HepG2 (cell line): ENCODE data around the gene MAP1LC3B. TPM values are rescaled to one million over a fixed set of nuclear protein-coding genes. Genes with fewer than 3 reads are reported as not detected.

Experiments used
- CC2D1A ChIP-seq: sonication (generic); formaldehyde crosslinking; IDR thresholded peaks from 2 replicates; pipeline ENCODE4 v1.8.1; 2023; ENCODE audit warnings: mild to moderate bottlenecking, missing genetic modification reagents
- HOXA7 ChIP-seq: sonication (generic); formaldehyde crosslinking; IDR thresholded peaks from 2 replicates; pipeline ENCODE4 v1.8.1; 2022; ENCODE audit warnings: mild to moderate bottlenecking, missing genetic modification reagents, moderate library complexity
- MTA3 ChIP-seq: sonication (generic); formaldehyde crosslinking; IDR thresholded peaks from 2 replicates; pipeline ENCODE4 v1.4.0; 2020; ENCODE audit warnings: missing genetic modification reagents
- MYPOP ChIP-seq: sonication (generic); formaldehyde crosslinking; IDR thresholded peaks from 2 replicates; pipeline ENCODE4 v1.8.1; 2023; ENCODE audit warnings: mild to moderate bottlenecking, moderate library complexity, missing genetic modification reagents
- PRDM4 ChIP-seq: sonication (generic); formaldehyde crosslinking; IDR thresholded peaks from 2 replicates; pipeline ENCODE4 v1.9.0; 2021; ENCODE audit warnings: missing genetic modification reagents, borderline replicate concordance
- RARA ChIP-seq: IDR thresholded peaks from 2 replicates; pipeline ENCODE4 v1.6.1; 2016; ENCODE audit warnings: missing genetic modification reagents, missing compliant biosample characterization
- WIZ ChIP-seq: sonication (generic); formaldehyde crosslinking; IDR thresholded peaks from 2 replicates; pipeline ENCODE4 v1.5.1; 2020; ENCODE audit warnings: mild to moderate bottlenecking, missing genetic modification reagents
- ZBTB7B ChIP-seq: sonication (generic); formaldehyde crosslinking; IDR thresholded peaks from 2 replicates; pipeline ENCODE4 v1.4.0; 2020; ENCODE audit warnings: missing genetic modification reagents
- ZNF232 ChIP-seq: sonication (generic); formaldehyde crosslinking; IDR thresholded peaks from 2 replicates; pipeline ENCODE4 v1.4.0; 2020; ENCODE audit warnings: missing genetic modification reagents, borderline replicate concordance
- ZNF737 ChIP-seq: sonication (generic); formaldehyde crosslinking; IDR thresholded peaks from 2 replicates; pipeline ENCODE4 v1.5.0; 2020; ENCODE audit warnings: missing genetic modification reagents, mild to moderate bottlenecking, borderline replicate concordance
- ZNF766 ChIP-seq: sonication (generic); formaldehyde crosslinking; IDR thresholded peaks from 2 replicates; pipeline ENCODE4 v1.5.0; 2020; ENCODE audit warnings: missing genetic modification reagents, borderline replicate concordance
- ZSCAN21 ChIP-seq: sonication (generic); formaldehyde crosslinking; IDR thresholded peaks from 2 replicates; pipeline ENCODE4 v1.8.0; 2022; ENCODE audit warnings: mild to moderate bottlenecking, missing genetic modification reagents, moderate library complexity, borderline replicate concordance
- polyA plus RNA-seq, 8 experiments: library from polyadenylated mRNA; depleted of rRNA in 3 of 8; stranded (reverse) in 7 of 8; unstranded in 1 of 8; fragments of >200 nt; fragmentation: Illumina TruSeq in 4 of 8; extraction: Trizol in 4 of 8; gene quantifications; 2 replicates each; pipeline versions ENCODE4 v1.2.1 to v1.2.3, GENCODE V29; 2011 to 2016; ENCODE audit warnings: low read depth in 4 of 8, missing spikeins in 1 of 8, mixed read lengths in 1 of 8; ENCODE audit not compliant: insufficient read depth in 1 of 8
- total RNA-seq, 5 experiments: library from RNA; depleted of rRNA; stranded (reverse); fragments of >200 nt; fragmentation: Illumina TruSeq; extraction: Trizol; gene quantifications; 2 replicates each; pipeline ENCODE4 v1.2.3, GENCODE V29; 2016; ENCODE audit warnings: low read depth in 1 of 5
- TF ChIP-seq, protein P1 (sequence below): sonication (generic); formaldehyde crosslinking; IDR thresholded peaks from 2 replicates; pipeline ENCODE4 v1.4.0; 2020; ENCODE audit warnings: missing genetic modification reagents
- TF ChIP-seq, protein P2 (sequence below): sonication (generic); formaldehyde crosslinking; IDR thresholded peaks from 2 replicates; pipeline ENCODE4 v1.4.0; 2020; ENCODE audit warnings: missing genetic modification reagents
- TF ChIP-seq, protein P3 (sequence below): fragments of 450-650 bp; IDR thresholded peaks from 2 replicates; pipeline ENCODE4 v1.6.1; 2017; ENCODE audit warnings: mild to moderate bottlenecking

MAP1LC3B gene
- total and polyA plus RNA-seq, 2 of the 13 experiments (the other 11 are each of a cell fraction or from before 2014, with no cell fraction given): 15.7 to 37.4 TPM

DNA sequence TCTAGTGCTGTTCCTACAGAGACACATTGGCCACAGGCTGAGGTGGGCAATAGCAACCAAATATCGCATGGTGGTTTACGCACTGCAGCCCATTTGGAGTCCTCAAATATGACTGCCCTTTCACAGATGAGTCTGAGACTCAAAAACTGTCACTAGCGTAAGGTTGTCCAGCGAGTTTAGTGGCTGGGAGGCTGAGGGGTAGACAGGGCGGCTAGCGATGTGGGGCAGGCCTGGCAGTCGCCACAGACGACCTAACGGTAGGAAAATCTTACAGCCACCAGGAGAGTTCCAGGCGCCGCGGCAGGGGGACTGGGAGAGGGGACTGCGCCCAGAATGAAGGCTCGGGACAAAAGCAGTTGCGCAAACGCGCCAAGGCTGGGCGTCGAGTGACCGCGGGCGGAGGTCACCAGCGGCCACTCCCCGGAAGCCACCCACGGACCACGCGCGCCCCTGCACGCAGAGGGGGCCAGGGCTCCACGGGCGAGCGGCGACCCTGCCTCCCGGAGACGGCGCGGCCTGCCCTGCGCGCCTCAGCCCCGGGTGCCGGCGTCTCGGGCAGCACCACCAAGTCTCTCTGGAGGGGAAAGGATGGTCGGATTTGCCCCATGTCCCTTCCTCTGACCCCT, 699 bp upstream of the MAP1LC3B start (continued):
- TF ChIP-seq PRDM4 (CRISPR knock-in tag) (0 out of 2 replicates have a peak, but pooled peaks have one; percentile 2), ZBTB7B (CRISPR knock-in tag) (peak; percentile 80), MYPOP (peak; percentile 77), ZSCAN21 (CRISPR knock-in tag) (no peak; the same call in 1 of the 2 replicates), CC2D1A (CRISPR knock-in tag) (no peak), MTA3 (CRISPR knock-in tag) (no peak), HOXA7 (no peak), RARA (CRISPR knock-in tag) (peak; percentile 77), ZNF232 (CRISPR knock-in tag) (peak; percentile 25; the same call in 1 of the 2 replicates), ZNF766 (CRISPR knock-in tag) (peak; percentile 15; the same call in 1 of the 2 replicates), WIZ (CRISPR knock-in tag) (no peak), ZNF737 (CRISPR knock-in tag) (no peak)
- TF ChIP-seq, protein P1, sequence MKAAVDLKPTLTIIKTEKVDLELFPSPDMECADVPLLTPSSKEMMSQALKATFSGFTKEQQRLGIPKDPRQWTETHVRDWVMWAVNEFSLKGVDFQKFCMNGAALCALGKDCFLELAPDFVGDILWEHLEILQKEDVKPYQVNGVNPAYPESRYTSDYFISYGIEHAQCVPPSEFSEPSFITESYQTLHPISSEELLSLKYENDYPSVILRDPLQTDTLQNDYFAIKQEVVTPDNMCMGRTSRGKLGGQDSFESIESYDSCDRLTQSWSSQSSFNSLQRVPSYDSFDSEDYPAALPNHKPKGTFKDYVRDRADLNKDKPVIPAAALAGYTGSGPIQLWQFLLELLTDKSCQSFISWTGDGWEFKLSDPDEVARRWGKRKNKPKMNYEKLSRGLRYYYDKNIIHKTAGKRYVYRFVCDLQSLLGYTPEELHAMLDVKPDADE: no peak
- TF ChIP-seq, protein P2, sequence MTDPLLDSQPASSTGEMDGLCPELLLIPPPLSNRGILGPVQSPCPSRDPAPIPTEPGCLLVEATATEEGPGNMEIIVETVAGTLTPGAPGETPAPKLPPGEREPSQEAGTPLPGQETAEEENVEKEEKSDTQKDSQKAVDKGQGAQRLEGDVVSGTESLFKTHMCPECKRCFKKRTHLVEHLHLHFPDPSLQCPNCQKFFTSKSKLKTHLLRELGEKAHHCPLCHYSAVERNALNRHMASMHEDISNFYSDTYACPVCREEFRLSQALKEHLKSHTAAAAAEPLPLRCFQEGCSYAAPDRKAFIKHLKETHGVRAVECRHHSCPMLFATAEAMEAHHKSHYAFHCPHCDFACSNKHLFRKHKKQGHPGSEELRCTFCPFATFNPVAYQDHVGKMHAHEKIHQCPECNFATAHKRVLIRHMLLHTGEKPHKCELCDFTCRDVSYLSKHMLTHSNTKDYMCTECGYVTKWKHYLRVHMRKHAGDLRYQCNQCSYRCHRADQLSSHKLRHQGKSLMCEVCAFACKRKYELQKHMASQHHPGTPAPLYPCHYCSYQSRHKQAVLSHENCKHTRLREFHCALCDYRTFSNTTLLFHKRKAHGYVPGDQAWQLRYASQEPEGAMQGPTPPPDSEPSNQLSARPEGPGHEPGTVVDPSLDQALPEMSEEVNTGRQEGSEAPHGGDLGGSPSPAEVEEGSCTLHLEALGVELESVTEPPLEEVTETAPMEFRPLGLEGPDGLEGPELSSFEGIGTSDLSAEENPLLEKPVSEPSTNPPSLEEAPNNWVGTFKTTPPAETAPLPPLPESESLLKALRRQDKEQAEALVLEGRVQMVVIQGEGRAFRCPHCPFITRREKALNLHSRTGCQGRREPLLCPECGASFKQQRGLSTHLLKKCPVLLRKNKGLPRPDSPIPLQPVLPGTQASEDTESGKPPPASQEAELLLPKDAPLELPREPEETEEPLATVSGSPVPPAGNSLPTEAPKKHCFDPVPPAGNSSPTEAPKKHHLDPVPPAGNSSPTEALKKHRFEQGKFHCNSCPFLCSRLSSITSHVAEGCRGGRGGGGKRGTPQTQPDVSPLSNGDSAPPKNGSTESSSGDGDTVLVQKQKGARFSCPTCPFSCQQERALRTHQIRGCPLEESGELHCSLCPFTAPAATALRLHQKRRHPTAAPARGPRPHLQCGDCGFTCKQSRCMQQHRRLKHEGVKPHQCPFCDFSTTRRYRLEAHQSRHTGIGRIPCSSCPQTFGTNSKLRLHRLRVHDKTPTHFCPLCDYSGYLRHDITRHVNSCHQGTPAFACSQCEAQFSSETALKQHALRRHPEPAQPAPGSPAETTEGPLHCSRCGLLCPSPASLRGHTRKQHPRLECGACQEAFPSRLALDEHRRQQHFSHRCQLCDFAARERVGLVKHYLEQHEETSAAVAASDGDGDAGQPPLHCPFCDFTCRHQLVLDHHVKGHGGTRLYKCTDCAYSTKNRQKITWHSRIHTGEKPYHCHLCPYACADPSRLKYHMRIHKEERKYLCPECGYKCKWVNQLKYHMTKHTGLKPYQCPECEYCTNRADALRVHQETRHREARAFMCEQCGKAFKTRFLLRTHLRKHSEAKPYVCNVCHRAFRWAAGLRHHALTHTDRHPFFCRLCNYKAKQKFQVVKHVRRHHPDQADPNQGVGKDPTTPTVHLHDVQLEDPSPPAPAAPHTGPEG (CRISPR knock-in tag): peak; percentile 29; the same call in 1 of the 2 replicates
- TF ChIP-seq, protein P3, sequence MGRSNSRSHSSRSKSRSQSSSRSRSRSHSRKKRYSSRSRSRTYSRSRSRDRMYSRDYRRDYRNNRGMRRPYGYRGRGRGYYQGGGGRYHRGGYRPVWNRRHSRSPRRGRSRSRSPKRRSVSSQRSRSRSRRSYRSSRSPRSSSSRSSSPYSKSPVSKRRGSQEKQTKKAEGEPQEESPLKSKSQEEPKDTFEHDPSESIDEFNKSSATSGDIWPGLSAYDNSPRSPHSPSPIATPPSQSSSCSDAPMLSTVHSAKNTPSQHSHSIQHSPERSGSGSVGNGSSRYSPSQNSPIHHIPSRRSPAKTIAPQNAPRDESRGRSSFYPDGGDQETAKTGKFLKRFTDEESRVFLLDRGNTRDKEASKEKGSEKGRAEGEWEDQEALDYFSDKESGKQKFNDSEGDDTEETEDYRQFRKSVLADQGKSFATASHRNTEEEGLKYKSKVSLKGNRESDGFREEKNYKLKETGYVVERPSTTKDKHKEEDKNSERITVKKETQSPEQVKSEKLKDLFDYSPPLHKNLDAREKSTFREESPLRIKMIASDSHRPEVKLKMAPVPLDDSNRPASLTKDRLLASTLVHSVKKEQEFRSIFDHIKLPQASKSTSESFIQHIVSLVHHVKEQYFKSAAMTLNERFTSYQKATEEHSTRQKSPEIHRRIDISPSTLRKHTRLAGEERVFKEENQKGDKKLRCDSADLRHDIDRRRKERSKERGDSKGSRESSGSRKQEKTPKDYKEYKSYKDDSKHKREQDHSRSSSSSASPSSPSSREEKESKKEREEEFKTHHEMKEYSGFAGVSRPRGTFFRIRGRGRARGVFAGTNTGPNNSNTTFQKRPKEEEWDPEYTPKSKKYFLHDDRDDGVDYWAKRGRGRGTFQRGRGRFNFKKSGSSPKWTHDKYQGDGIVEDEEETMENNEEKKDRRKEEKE: no peak
